ENCODE measurements around the gene LBH. TPM values are rescaled to one million over a fixed set of nuclear protein-coding genes. Genes with fewer than 3 reads are reported as not detected.

LBH gene
- polyA plus RNA-seq, 1 donor: 32.6 TPM

GRCh38 chr2:30194421-30194820 is 36.9 kb upstream of the LBH start:
- no CpG with 5 or more reads among the region's 7 CpGs for WGBS (ENCODE audit: insufficient coverage, low lambda C conversion rate)
- no peaks in the 10 kb centered on the region for H3K36me3 ChIP-seq (ENCODE audit: control insufficient read depth, insufficient read depth, low read length)
- no peak overlapping the region for H3K27ac ChIP-seq (ENCODE audit: low read length)
- H3K4me1 ChIP-seq (ENCODE audit: control insufficient read depth, insufficient read depth, low read length): no peaks in the 10 kb centered on the region
- DNase-seq: no peak
- no peaks in the 10 kb centered on the region for H3K9me3 ChIP-seq (ENCODE audit: control insufficient read depth, low read depth, low read length)
- no peaks in the 10 kb centered on the region for H3K27me3 ChIP-seq (ENCODE audit: control insufficient read depth, insufficient read depth, low read length)
- H3K4me3 ChIP-seq (ENCODE audit: low read length): no peak overlapping the region

- Histone ChIP-seq H3K27ac (ENCODE audit: low read length) (no peak overlapping the region), H3K4me1 (ENCODE audit: control insufficient read depth, insufficient read depth, low read length) (no peaks in the 10 kb centered on the region), H3K9me3 (ENCODE audit: control insufficient read depth, low read depth, low read length) (no peaks in the 10 kb centered on the region), H3K4me3 (ENCODE audit: low read length) (no peak overlapping the region), H3K36me3 (ENCODE audit: control insufficient read depth, insufficient read depth, low read length) (no peaks in the 10 kb centered on the region), H3K27me3 (ENCODE audit: control insufficient read depth, insufficient read depth, low read length) (no peaks in the 10 kb centered on the region)
- DNase-seq: no peak
- 80% methylated on average over 1 of the region's 4 CpGs for WGBS (ENCODE audit: insufficient coverage, low lambda C conversion rate)
Observed at GRCh38 chr2:30195016-30195415, 36.3 kb upstream of the LBH start.

GRCh38 chr2:30197570-30198192 is 33.7 kb upstream of the LBH start:
- no peak for DNase-seq
- Histone ChIP-seq H3K4me3 (ENCODE audit: low read length) (no peak overlapping the region), H3K4me1 (ENCODE audit: control insufficient read depth, insufficient read depth, low read length) (no peaks in the 10 kb centered on the region), H3K9me3 (ENCODE audit: control insufficient read depth, low read depth, low read length) (no peaks in the 10 kb centered on the region), H3K36me3 (ENCODE audit: control insufficient read depth, insufficient read depth, low read length) (no peaks in the 10 kb centered on the region), H3K27ac (ENCODE audit: low read length) (no peak overlapping the region), H3K27me3 (ENCODE audit: control insufficient read depth, insufficient read depth, low read length) (no peaks in the 10 kb centered on the region)
- WGBS (ENCODE audit: insufficient coverage, low lambda C conversion rate): no CpG with 5 or more reads among the region's 6 CpGs

GRCh38 chr2:30201990-30202389 is 29.3 kb upstream of the LBH start:
- H3K36me3 ChIP-seq (ENCODE audit: control insufficient read depth, insufficient read depth, low read length): no peaks in the 10 kb centered on the region
- H3K4me1 ChIP-seq (ENCODE audit: control insufficient read depth, insufficient read depth, low read length): no peaks in the 10 kb centered on the region
- no peaks in the 10 kb centered on the region for H3K27me3 ChIP-seq (ENCODE audit: control insufficient read depth, insufficient read depth, low read length)
- no peak overlapping the region for H3K27ac ChIP-seq (ENCODE audit: low read length)
- no peak overlapping the region for H3K4me3 ChIP-seq (ENCODE audit: low read length)
- WGBS (ENCODE audit: insufficient coverage, low lambda C conversion rate): 40% methylated on average over 1 of the region's 1 CpG
- DNase-seq: peak in 1 of 2 donors; percentile 21
- H3K9me3 ChIP-seq (ENCODE audit: control insufficient read depth, low read depth, low read length): no peaks in the 10 kb centered on the region

- Histone ChIP-seq H3K36me3 (ENCODE audit: control insufficient read depth, insufficient read depth, low read length) (no peaks in the 10 kb centered on the region), H3K4me3 (ENCODE audit: low read length) (no peak overlapping the region), H3K27me3 (ENCODE audit: control insufficient read depth, insufficient read depth, low read length) (no peaks in the 10 kb centered on the region), H3K27ac (ENCODE audit: low read length) (peak overlapping the region; percentile 10), H3K9me3 (ENCODE audit: control insufficient read depth, low read depth, low read length) (no peaks in the 10 kb centered on the region), H3K4me1 (ENCODE audit: control insufficient read depth, insufficient read depth, low read length) (no peaks in the 10 kb centered on the region)
- no peak for DNase-seq
- no CpG with 5 or more reads among the region's 7 CpGs for WGBS (ENCODE audit: insufficient coverage, low lambda C conversion rate)
Observed at GRCh38 chr2:30203156-30203555, 28.2 kb upstream of the LBH start.

GRCh38 chr2:30204281-30204680 is 27.1 kb upstream of the LBH start:
- Histone ChIP-seq H3K4me1 (ENCODE audit: control insufficient read depth, insufficient read depth, low read length) (no peaks in the 10 kb centered on the region), H3K27me3 (ENCODE audit: control insufficient read depth, insufficient read depth, low read length) (no peaks in the 10 kb centered on the region), H3K36me3 (ENCODE audit: control insufficient read depth, insufficient read depth, low read length) (no peaks in the 10 kb centered on the region), H3K4me3 (ENCODE audit: low read length) (no peak overlapping the region), H3K9me3 (ENCODE audit: control insufficient read depth, low read depth, low read length) (no peaks in the 10 kb centered on the region), H3K27ac (ENCODE audit: low read length) (no peak overlapping the region)
- WGBS (ENCODE audit: insufficient coverage, low lambda C conversion rate): no CpG with 5 or more reads among the region's 4 CpGs
- DNase-seq: no peak

GRCh38 chr2:30205456-30205855 is 25.9 kb upstream of the LBH start:
- no peaks in the 10 kb centered on the region for H3K27me3 ChIP-seq (ENCODE audit: control insufficient read depth, insufficient read depth, low read length)
- H3K27ac ChIP-seq (ENCODE audit: low read length): no peak overlapping the region
- no peaks in the 10 kb centered on the region for H3K36me3 ChIP-seq (ENCODE audit: control insufficient read depth, insufficient read depth, low read length)
- DNase-seq: no peak
- H3K4me3 ChIP-seq (ENCODE audit: low read length): no peak overlapping the region
- no peaks in the 10 kb centered on the region for H3K4me1 ChIP-seq (ENCODE audit: control insufficient read depth, insufficient read depth, low read length)
- WGBS (ENCODE audit: insufficient coverage, low lambda C conversion rate): no CpG with 5 or more reads among the region's 1 CpG
- H3K9me3 ChIP-seq (ENCODE audit: control insufficient read depth, low read depth, low read length): no peaks in the 10 kb centered on the region

- no peaks in the 10 kb centered on the region for H3K36me3 ChIP-seq (ENCODE audit: control insufficient read depth, insufficient read depth, low read length)
- no peaks in the 10 kb centered on the region for H3K4me1 ChIP-seq (ENCODE audit: control insufficient read depth, insufficient read depth, low read length)
- WGBS (ENCODE audit: insufficient coverage, low lambda C conversion rate): no CpG with 5 or more reads among the region's 9 CpGs
- no peaks in the 10 kb centered on the region for H3K9me3 ChIP-seq (ENCODE audit: control insufficient read depth, low read depth, low read length)
- no peak for DNase-seq
- no peak overlapping the region for H3K4me3 ChIP-seq (ENCODE audit: low read length)
- no peak overlapping the region for H3K27ac ChIP-seq (ENCODE audit: low read length)
- no peaks in the 10 kb centered on the region for H3K27me3 ChIP-seq (ENCODE audit: control insufficient read depth, insufficient read depth, low read length)
Observed at GRCh38 chr2:30206461-30207430, 24.6 kb upstream of the LBH start.

GRCh38 chr2:30208453-30208852 is 22.9 kb upstream of the LBH start:
- no peaks in the 10 kb centered on the region for H3K27me3 ChIP-seq (ENCODE audit: control insufficient read depth, insufficient read depth, low read length)
- no peaks in the 10 kb centered on the region for H3K4me1 ChIP-seq (ENCODE audit: control insufficient read depth, insufficient read depth, low read length)
- H3K9me3 ChIP-seq (ENCODE audit: control insufficient read depth, low read depth, low read length): no peaks in the 10 kb centered on the region
- H3K4me3 ChIP-seq (ENCODE audit: low read length): no peak overlapping the region
- no peaks in the 10 kb centered on the region for H3K36me3 ChIP-seq (ENCODE audit: control insufficient read depth, insufficient read depth, low read length)
- no CpG with 5 or more reads among the region's 2 CpGs for WGBS (ENCODE audit: insufficient coverage, low lambda C conversion rate)
- no peak overlapping the region for H3K27ac ChIP-seq (ENCODE audit: low read length)
- peak; percentile 42 to 57 for DNase-seq

GRCh38 chr2:30209227-30209626 is 22.1 kb upstream of the LBH start:
- no peaks in the 10 kb centered on the region for H3K9me3 ChIP-seq (ENCODE audit: control insufficient read depth, low read depth, low read length)
- no peak for DNase-seq
- H3K36me3 ChIP-seq (ENCODE audit: control insufficient read depth, insufficient read depth, low read length): no peaks in the 10 kb centered on the region
- H3K27ac ChIP-seq (ENCODE audit: low read length): no peak overlapping the region
- WGBS (ENCODE audit: insufficient coverage, low lambda C conversion rate): 100% methylated on average over 2 of the region's 2 CpGs
- H3K4me3 ChIP-seq (ENCODE audit: low read length): no peak overlapping the region
- H3K27me3 ChIP-seq (ENCODE audit: control insufficient read depth, insufficient read depth, low read length): no peaks in the 10 kb centered on the region
- no peaks in the 10 kb centered on the region for H3K4me1 ChIP-seq (ENCODE audit: control insufficient read depth, insufficient read depth, low read length)
